ENCODE data around the gene SORCS2.
A peak's percentile ranks its signal among the peaks of the same experiment; 100 is the strongest.

The SORCS2 gene

GRCh38 chr4:7362862-7363430, 170.6 kb downstream of the SORCS2 start:
- DNase-seq: no peak

GRCh38 chr4:7364979-7365378, 172.6 kb downstream of the SORCS2 start:
- DNase-seq: no peak

GRCh38 chr4:7365462-7366179, 173.3 kb downstream of the SORCS2 start:
- no peak for DNase-seq

GRCh38 chr4:7366180-7366945, 174.0 kb downstream of the SORCS2 start:
- DNase-seq: no peak

- DNase-seq: no peak
Measured at GRCh38 chr4:7366954-7367353, 174.6 kb downstream of the SORCS2 start.

- DNase-seq: no peak
Measured at GRCh38 chr4:7367406-7367805, 175.1 kb downstream of the SORCS2 start.

GRCh38 chr4:7367864-7368277, 175.5 kb downstream of the SORCS2 start:
- no peak for DNase-seq

- DNase-seq: no peak
Measured at GRCh38 chr4:7368296-7368695, 176.0 kb downstream of the SORCS2 start.

GRCh38 chr4:7369511-7369910, 177.2 kb downstream of the SORCS2 start:
- no peak for DNase-seq

GRCh38 chr4:7370038-7370437, 177.7 kb downstream of the SORCS2 start:
- DNase-seq: no peak

- DNase-seq: no peak
Measured at GRCh38 chr4:7371210-7371941, 179.0 kb downstream of the SORCS2 start.

GRCh38 chr4:7372673-7373072, 180.3 kb downstream of the SORCS2 start:
- no peak for DNase-seq

GRCh38 chr4:7374571-7374970, 182.2 kb downstream of the SORCS2 start:
- DNase-seq: no peak

GRCh38 chr4:7375427-7375826, 183.1 kb downstream of the SORCS2 start:
- DNase-seq: peak; percentile 39

GRCh38 chr4:7377223-7377865, 185.0 kb downstream of the SORCS2 start:
- DNase-seq: no peak

- no peak for DNase-seq
Measured at GRCh38 chr4:7379186-7379585, 186.8 kb downstream of the SORCS2 start.

- no peak for DNase-seq
Measured at GRCh38 chr4:7379719-7380118, 187.4 kb downstream of the SORCS2 start.

GRCh38 chr4:7381221-7381889, 189.0 kb downstream of the SORCS2 start:
- DNase-seq: no peak

GRCh38 chr4:7381890-7382633, 189.7 kb downstream of the SORCS2 start:
- DNase-seq: no peak

GRCh38 chr4:7382634-7383014, 190.3 kb downstream of the SORCS2 start:
- no peak for DNase-seq

- no peak for DNase-seq
Measured at GRCh38 chr4:7383266-7383665, 190.9 kb downstream of the SORCS2 start.
